Trophoblast cell (in vitro differentiated cells and primary cell): ENCODE results near the gene JSRP1.

Experiments
- DNase-seq, 2 donors: peaks; one replicate each; pipeline ENCODE4 v3.0.0-alpha.2; 2016
- H2AFZ ChIP-seq: 2 replicates; pipeline ENCODE4 v1.6.1; 2013; ENCODE audit warnings: low read length, moderate library complexity, mild to moderate bottlenecking; ENCODE audit not compliant: insufficient read depth, poor library complexity
- H2AK5ac ChIP-seq: 2 replicates; pipeline ENCODE4 v1.6.1; 2013; ENCODE audit warnings: mild to moderate bottlenecking, low read length
- H2BK120ac ChIP-seq: 2 replicates; pipeline ENCODE4 v1.6.1; 2013; ENCODE audit warnings: low read length, mild to moderate bottlenecking, moderate library complexity; ENCODE audit not compliant: insufficient read depth, poor library complexity
- H2BK12ac ChIP-seq: 2 replicates; pipeline ENCODE4 v1.6.1; 2013; ENCODE audit warnings: mild to moderate bottlenecking, low read length, moderate library complexity
- H2BK5ac ChIP-seq: 2 replicates; pipeline ENCODE4 v1.6.1; 2013; ENCODE audit warnings: low read length, low read depth, moderate library complexity, mild to moderate bottlenecking; ENCODE audit not compliant: poor library complexity
- H3K14ac ChIP-seq: 2 replicates; pipeline ENCODE4 v1.6.1; 2013; ENCODE audit warnings: mild to moderate bottlenecking, low read length
- H3K18ac ChIP-seq: 2 replicates; pipeline ENCODE4 v1.6.1; 2013; ENCODE audit warnings: mild to moderate bottlenecking, low read length
- H3K23ac ChIP-seq: 2 replicates; pipeline ENCODE4 v1.6.1; 2013; ENCODE audit warnings: low read length
- H3K27ac ChIP-seq: 2 replicates; pipeline ENCODE4 v1.5.1; 2013; ENCODE audit warnings: low read depth, mild to moderate bottlenecking, inconsistent platforms, low read length, moderate library complexity
- H3K27me3 ChIP-seq: 2 replicates; pipeline ENCODE4 v1.6.1; 2013; ENCODE audit warnings: inconsistent platforms, mild to moderate bottlenecking, low read length, moderate library complexity; ENCODE audit not compliant: insufficient read depth
- H3K36me3 ChIP-seq, 2 experiments: 1 replicate in 1 of 2; 2 replicates in 1 of 2; pipeline ENCODE4 v1.6.1; 2013; ENCODE audit warnings: low read length in 2 of 2, mild to moderate bottlenecking in 2 of 2, moderate library complexity in 1 of 2; ENCODE audit not compliant: insufficient read depth in 2 of 2, control insufficient read depth in 1 of 2
- H3K4ac ChIP-seq: 2 replicates; pipeline ENCODE4 v1.6.1; 2013; ENCODE audit warnings: low read depth, mild to moderate bottlenecking, low read length, moderate library complexity
- H3K4me1 ChIP-seq, 2 experiments: 1 replicate in 1 of 2; 2 replicates in 1 of 2; pipeline ENCODE4 v1.6.1; 2013; ENCODE audit warnings: low read length in 2 of 2, mild to moderate bottlenecking in 2 of 2, moderate library complexity in 1 of 2; ENCODE audit not compliant: insufficient read depth in 2 of 2, control insufficient read depth in 1 of 2
- H3K4me2 ChIP-seq: 2 replicates; pipeline ENCODE4 v1.6.1; 2013; ENCODE audit warnings: inconsistent platforms, mild to moderate bottlenecking, low read length, moderate library complexity
- H3K4me3 ChIP-seq: 2 replicates; pipeline ENCODE4 v1.5.1; 2013; ENCODE audit warnings: mild to moderate bottlenecking, low read depth, low read length, inconsistent platforms
- H3K79me1 ChIP-seq: one replicate; pipeline ENCODE4 v1.6.1; 2013; ENCODE audit warnings: low read length
- H3K79me2 ChIP-seq: 2 replicates; pipeline ENCODE4 v1.6.1; 2013; ENCODE audit warnings: low read length, mild to moderate bottlenecking; ENCODE audit not compliant: control insufficient read depth, insufficient read depth, poor library complexity
- H3K9ac ChIP-seq: 2 replicates; pipeline ENCODE4 v1.6.1; 2013; ENCODE audit warnings: mild to moderate bottlenecking, low read length
- H3K9me3 ChIP-seq: 2 replicates; pipeline ENCODE4 v1.6.1; 2013; ENCODE audit warnings: low read depth, mild to moderate bottlenecking, control low read depth, inconsistent platforms, low read length; ENCODE audit not compliant: insufficient read depth
- H4K12ac ChIP-seq: 2 replicates; pipeline ENCODE4 v1.6.1; 2013; ENCODE audit warnings: low read depth, mild to moderate bottlenecking, low read length, moderate library complexity
- H4K8ac ChIP-seq: 2 replicates; pipeline ENCODE4 v1.6.1; 2013; ENCODE audit warnings: low read depth, mild to moderate bottlenecking, low read length, moderate library complexity
- H4K91ac ChIP-seq: one replicate; pipeline ENCODE4 v1.6.1; 2013; ENCODE audit warnings: low read depth, mild to moderate bottlenecking, low read length, moderate library complexity
- WGBS: extraction: QIAGEN DNeasy Blood & Tissue Kit; methylation state at CpG from one replicate; pipeline ENCODE4 v1.1.7; 2013; ENCODE audit warnings: missing lambda C conversion rate; ENCODE audit not compliant: insufficient read length, insufficient coverage; ENCODE audit errors: extremely low coverage; 5-methylcytosine and 5-hydroxymethylcytosine counted together

The JSRP1 gene

GRCh38 chr19:2237869-2238153 is 18.4 kb downstream of the JSRP1 start:
- H3K4ac ChIP-seq = peak overlapping the region; percentile 99
- no peak overlapping the region for H3K9ac ChIP-seq
- peaks cover 12 to 15% of the 10 kb centered on the region in 2 experiments for H3K4me1 ChIP-seq

GRCh38 chr19:2237051-2237868 is 19.0 kb downstream of the JSRP1 start:
- Histone ChIP-seq H3K23ac (no peak overlapping the region), H2BK12ac (no peak overlapping the region), H3K27ac (peak overlapping the region; percentile 97), H3K4me1 (peaks cover 12 to 15% of the 10 kb centered on the region in 2 experiments), H3K9me3 (peaks cover 4% of the 10 kb centered on the region), H4K12ac (peak overlapping the region; percentile 82), H4K91ac (peak overlapping the region; percentile 88), H3K9ac (peak overlapping the region; percentile 96), H2AFZ (peak overlapping the region; percentile 84), H4K8ac (peak overlapping the region; percentile 99), H3K4me3 (peak overlapping the region; percentile 94), H3K79me2 (peaks cover 60% of the 10 kb centered on the region), H2BK5ac (peak overlapping the region; percentile 94), H3K14ac (peak overlapping the region; percentile 99), H2BK120ac (peak overlapping the region; percentile 97), H3K18ac (peak overlapping the region; percentile 99), H3K79me1 (peaks cover 16% of the 10 kb centered on the region), H3K36me3 (peaks cover 29 to 43% of the 10 kb centered on the region in 2 experiments), H3K4me2 (peak overlapping the region; percentile 61), H2AK5ac (peak overlapping the region; percentile 97), H3K27me3 (no peaks in the 10 kb centered on the region), H3K4ac (peak overlapping the region; percentile 99)
- WGBS = no CpG with 5 or more reads among the region's 43 CpGs
- no peak for DNase-seq

More at GRCh38 chr19:2237869-2238153, 18.4 kb downstream of the JSRP1 start:
- peak overlapping the region; percentile 61 for H3K4me2 ChIP-seq
- H3K4me3 ChIP-seq = no peak overlapping the region
- H3K27me3 ChIP-seq = no peaks in the 10 kb centered on the region
- no peak overlapping the region for H2BK120ac ChIP-seq
- H3K14ac ChIP-seq = no peak overlapping the region
- DNase-seq = no peak
- H2AFZ ChIP-seq = no peak overlapping the region
- H3K27ac ChIP-seq = no peak overlapping the region
- no peak overlapping the region for H4K8ac ChIP-seq
- peaks cover 4% of the 10 kb centered on the region for H3K9me3 ChIP-seq
- H4K12ac ChIP-seq = no peak overlapping the region
- H3K18ac ChIP-seq = no peak overlapping the region
- H3K79me1 ChIP-seq = peaks cover 16% of the 10 kb centered on the region
- H3K23ac ChIP-seq = no peak overlapping the region
- no CpG with 5 or more reads among the region's 6 CpGs for WGBS
- H3K36me3 ChIP-seq = peaks cover 29 to 40% of the 10 kb centered on the region in 2 experiments
- H2BK12ac ChIP-seq = no peak overlapping the region
- H4K91ac ChIP-seq = no peak overlapping the region
- H2BK5ac ChIP-seq = no peak overlapping the region
- no peak overlapping the region for H2AK5ac ChIP-seq
- peaks cover 60% of the 10 kb centered on the region for H3K79me2 ChIP-seq

GRCh38 chr19:2236314-2237050 is 19.7 kb downstream of the JSRP1 start, which contains the start of the genes PLEKHJ1 and SF3A2:
TSS of gene PLEKHJ1 (minus strand) at chr19:2236329. CDS start at chr19:2236248, 81 bp downstream.
TSS of gene SF3A2 (plus strand) at chr19:2236824. CDS start at chr19:2243419, 6,595 bp downstream.
- Histone ChIP-seq H2AFZ (peak within 1 kb of the TSS; percentile 96), H3K4me1 (peaks cover 12 to 15% of the 10 kb centered on the region in 2 experiments), H2AK5ac (peak within 1 kb of the TSS; percentile 97), H3K18ac (peak within 1 kb of the TSS; percentile 99), H4K8ac (peak within 1 kb of the TSS; percentile 99), H3K14ac (peak within 1 kb of the TSS; percentile 99), H3K9me3 (peaks cover 4% of the 10 kb centered on the region), H2BK5ac (peak within 1 kb of the TSS; percentile 94), H3K4ac (peak within 1 kb of the TSS; percentile 99), H3K79me2 (peaks cover 55% of the 10 kb centered on the region), H2BK120ac (peak within 1 kb of the TSS; percentile 97), H2BK12ac (peak within 1 kb of the TSS; percentile 9), H3K9ac (peak within 1 kb of the TSS; percentile 96), H3K4me3 (peak within 1 kb of the TSS; percentile 94), H3K23ac (no peak within 1 kb of the TSS), H3K27me3 (no peaks in the 10 kb centered on the region), H4K12ac (peak within 1 kb of the TSS; percentile 86), H3K27ac (peak within 1 kb of the TSS; percentile 97), H3K79me1 (peaks cover 16% of the 10 kb centered on the region), H3K4me2 (peak within 1 kb of the TSS; percentile 92), H4K91ac (peak within 1 kb of the TSS; percentile 88), H3K36me3 (peaks cover 34 to 44% of the 10 kb centered on the region in 2 experiments)
- WGBS = no CpG with 5 or more reads among the region's 80 CpGs
- peak; percentile 97 to 99 for DNase-seq

GRCh38 chr19:2236064-2236313 is 20.2 kb downstream of the JSRP1 start:
- Histone ChIP-seq H3K18ac (peak overlapping the region; percentile 77), H3K9ac (peak overlapping the region; percentile 87), H3K4me3 (peak overlapping the region; percentile 87), H3K79me2 (peaks cover 50% of the 10 kb centered on the region), H3K4me1 (peaks cover 12 to 15% of the 10 kb centered on the region in 2 experiments), H3K79me1 (peaks cover 16% of the 10 kb centered on the region), H3K14ac (peak overlapping the region; percentile 91), H3K27me3 (no peaks in the 10 kb centered on the region), H2BK120ac (peak overlapping the region; percentile 56), H3K36me3 (peaks cover 35 to 43% of the 10 kb centered on the region in 2 experiments), H3K4ac (peak overlapping the region; percentile 90), H2BK5ac (peak overlapping the region; percentile 58), H3K9me3 (peaks cover 2% of the 10 kb centered on the region), H3K4me2 (peak overlapping the region; percentile 92), H4K12ac (peak overlapping the region; percentile 86), H3K27ac (peak overlapping the region; percentile 63), H4K8ac (peak overlapping the region; percentile 91), H4K91ac (peak overlapping the region; percentile 79), H2AK5ac (no peak overlapping the region), H2AFZ (peak overlapping the region; percentile 59), H3K23ac (no peak overlapping the region), H2BK12ac (no peak overlapping the region)
- no CpG with 5 or more reads among the region's 28 CpGs for WGBS
- no peak for DNase-seq
